SIG-M5 treated with dmso at 0.1 percent for 504 hours (cell line): ENCODE data around the gene ITGB5.
"Not testable (repeated sequence)": the region's sequence is repeated elsewhere in the genome, so short reads cannot be mapped to it uniquely, and the experiment has no call there.

Source experiments
- DNase-seq: peaks from one replicate; lab custom pipeline; 2025; ENCODE audit not compliant: unreplicated experiment; lab: John Stamatoyannopoulos, UW

The ITGB5 gene

DNA sequence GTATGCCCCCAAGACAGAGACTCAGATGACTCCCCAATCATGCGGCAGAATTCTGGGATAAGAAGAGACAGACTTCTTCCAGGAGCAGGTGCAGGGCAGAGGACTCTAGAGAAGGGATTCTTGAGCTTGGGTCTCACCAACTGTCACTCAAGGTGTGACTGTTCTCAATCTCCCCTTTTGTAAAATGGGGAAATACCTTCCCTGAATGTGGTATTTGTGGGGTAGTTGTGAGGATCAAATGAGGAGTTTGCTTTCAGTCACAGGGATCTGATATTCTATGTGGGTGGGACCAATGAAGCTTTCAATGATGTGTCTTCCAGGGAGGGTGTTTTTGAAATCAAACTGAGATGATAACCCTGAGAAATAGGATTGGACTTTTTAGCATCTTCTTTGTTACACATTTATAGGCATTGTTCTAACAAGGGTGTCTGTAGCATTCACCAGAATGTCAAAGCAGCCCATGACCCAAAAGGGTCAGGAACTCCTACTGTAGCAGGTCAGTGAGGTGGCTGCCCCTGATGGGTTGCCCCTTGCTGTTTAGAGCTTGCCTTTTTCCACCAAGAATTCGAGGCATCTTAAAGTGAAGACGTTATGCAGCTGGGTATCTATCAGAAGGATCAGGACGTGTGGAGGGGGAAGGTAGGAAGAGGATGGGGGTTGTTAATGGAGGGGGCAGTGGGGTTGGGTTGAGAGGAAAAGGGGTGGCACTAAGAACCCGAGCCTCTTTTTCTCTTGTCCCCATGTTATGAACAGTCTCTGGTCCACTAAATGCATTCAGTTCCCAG lies 128.1 kb downstream of the ITGB5 start:
- no peak for DNase-seq

DNA sequence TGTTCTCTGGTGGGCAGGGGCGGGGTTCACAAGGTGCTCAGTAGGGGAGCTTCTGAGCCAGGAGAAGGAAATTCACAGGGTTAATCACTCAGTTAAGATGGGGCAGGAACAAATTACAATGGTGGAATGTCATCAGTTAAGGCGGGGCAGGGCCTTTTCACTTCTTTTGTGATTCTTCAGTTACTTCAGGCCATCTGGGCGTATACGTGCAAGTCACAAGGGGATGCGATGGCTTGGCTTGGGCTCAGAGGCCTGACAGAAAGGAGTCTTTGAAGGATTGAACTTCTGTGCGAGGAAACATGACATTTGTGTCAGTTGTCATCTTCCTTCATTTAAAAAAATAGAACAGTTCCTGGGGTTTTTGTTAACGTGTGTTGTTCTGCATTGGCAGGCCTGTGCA lies 129.2 kb downstream of the ITGB5 start:
- DNase-seq = not testable (repeated sequence)

DNA sequence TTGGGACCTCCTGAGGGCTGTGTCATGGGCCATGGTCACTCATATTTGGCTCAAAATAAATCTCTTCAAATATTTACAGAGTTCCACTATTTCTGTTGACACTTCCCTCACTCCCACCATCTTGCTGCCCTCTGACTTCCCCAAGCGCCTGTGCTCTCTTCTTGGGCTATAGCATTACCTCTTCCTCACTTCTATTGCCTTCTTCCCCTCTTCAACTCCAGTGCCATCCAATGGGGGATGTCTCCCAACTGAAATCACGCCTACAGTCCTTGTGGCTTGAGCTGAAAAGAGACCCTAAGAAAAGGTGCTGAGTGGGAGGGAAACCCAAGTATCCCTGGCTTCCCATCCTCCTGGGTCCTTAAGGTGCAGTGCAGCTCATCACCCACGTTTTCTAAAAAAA lies 135.1 kb downstream of the ITGB5 start:
- DNase-seq = no peak

DNA sequence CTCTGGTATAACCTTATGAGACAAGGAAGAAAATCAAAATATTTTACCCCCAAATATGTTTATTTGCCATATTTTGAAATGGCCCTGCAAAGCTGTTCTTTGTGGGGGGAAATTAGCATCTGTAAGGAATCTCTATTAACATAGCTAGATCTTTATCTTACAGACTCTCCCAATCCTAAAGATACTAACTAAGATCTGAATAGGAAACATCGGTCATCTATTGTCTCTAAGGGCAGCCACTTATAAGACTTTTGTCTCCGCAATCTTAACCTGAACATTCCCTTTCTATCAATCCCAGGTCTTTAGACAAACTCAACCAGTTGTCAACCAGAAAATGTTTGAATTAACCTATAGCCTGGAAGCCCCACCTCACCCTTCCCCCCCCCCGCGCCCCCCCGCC lies 135.7 kb downstream of the ITGB5 start:
- DNase-seq = no peak

DNA sequence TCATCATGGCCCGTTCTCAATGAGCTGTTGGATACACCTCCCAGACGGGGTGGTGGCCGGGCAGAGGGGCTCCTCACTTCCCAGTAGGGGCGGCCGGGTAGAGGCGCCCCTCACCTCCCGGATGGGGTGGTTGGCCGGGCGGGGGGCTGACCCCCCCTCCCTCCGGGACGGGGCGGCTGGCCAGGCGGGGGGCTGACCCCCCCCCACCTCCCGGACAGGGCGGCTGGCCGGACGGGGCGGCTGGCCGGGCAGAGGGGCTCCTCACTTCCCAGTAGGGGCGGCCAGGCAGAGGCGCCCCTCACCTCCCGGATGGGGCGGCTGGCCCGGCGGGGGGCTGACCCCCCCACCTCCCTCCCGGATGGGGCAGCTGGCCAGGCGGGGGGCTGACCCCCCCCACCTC lies 137.3 kb downstream of the ITGB5 start:
- not testable (repeated sequence) for DNase-seq

DNA sequence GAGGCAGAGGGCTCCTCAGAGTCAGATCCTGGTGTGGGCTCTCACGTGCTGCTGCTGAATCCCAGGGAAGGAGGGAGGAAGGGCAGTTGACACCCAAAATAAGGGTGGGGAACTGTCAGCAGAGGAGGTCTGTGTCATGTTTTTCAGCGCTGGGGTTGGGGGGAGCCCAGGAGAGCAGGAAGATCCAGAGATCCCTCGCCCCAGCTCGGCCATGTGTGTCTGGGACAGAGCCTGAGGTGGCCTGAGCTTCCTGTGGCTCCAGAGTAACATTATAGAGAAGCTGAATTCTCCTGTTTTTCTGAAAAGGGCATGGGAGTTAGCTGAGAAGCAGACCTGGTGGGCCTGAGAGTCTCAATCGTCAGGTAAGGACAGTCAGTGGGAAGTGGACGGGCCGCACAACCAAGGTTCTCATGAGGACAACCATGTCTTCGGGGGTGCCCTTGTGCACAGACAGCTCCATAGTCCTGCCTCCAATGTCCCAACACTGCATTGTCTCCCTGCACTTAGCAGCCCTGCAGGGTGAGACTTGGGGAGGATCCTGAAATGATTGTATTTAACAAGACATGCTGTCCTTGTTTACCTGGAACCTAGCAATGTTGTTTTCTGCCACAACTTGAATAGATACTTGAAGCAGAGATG lies 138.5 kb downstream of the ITGB5 start:
- DNase-seq = no peak

DNA sequence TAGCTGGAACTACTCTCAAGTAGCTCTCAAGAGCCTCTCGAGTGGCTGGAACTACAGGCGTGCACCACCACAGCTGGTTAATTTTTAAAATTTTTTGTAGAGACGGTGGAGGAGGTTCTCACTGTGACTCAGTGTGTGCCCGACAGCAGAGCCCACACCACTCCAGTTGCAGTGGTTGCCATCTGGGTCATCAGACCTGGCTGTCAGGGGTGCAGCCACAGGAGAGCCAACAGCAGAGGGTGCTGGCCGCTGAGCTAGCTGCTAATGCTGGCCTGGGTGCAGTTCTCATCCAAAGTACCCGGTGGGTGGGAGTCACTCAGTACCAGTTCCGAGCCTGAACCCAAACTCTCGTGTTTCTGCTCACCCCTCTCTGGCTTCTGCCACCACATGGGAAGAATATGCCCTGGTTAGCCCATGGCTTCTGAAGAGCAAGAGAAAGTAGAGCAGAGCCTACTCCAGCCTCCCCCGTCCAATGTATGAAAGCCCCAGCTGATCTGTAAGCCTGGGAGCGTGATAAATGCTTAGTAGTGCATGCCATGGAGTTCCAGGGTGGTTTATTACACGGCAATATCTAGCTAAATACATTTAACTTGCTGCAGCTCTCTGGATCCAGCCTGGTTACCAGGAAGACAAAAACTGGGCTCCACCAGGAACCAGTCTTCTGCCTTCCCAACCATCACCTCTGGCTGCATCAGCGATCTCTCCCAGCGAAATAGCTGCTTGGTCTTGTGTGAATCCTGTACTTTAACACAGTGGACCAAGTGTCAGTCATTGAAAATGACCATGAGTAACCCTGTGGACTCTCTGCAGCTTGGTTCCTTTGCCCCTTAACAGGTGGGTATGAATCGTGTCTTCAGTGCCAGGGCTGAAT lies 139.8 kb downstream of the ITGB5 start:
- no peak for DNase-seq

DNA sequence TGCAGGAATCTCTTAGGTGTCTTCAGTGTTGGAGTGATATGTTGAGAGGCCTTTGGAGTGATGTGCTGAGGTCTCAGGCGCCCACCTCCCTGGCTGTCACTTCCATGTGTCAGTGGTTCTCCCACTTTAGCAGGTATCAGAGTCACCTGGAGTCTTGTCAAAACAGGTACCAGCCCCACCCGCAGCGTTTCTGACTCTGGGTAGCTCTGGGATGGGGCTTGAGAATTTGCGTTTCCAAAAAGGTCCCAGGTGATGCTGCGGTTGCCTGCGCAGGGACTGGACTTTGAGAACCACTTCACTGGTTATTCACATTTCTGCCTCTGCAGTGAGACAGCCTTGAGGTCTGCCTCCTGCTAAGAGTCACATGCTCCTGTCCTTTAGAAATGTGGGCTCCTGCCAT lies 141.4 kb downstream of the ITGB5 start:
- no peak for DNase-seq

DNA sequence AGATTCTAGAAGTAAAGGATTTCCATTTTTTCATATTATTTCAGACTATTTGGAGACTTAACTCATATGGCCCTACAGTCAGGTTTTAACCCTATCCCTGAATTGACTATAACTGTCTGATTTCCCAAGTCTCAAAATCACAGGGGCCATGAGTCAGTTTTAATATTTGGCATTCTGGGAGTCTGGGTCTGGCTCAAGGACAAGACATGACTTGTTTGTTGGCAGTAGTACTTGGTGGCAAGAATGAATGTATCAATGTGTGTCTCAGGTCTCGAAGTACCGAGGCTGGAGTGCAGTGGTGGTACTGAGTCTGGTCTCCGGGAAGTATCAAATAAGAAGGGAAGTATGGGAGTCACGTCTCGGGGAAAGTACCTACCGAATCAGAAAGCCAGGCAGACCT lies 146.1 kb downstream of the ITGB5 start:
- no peak for DNase-seq

DNA sequence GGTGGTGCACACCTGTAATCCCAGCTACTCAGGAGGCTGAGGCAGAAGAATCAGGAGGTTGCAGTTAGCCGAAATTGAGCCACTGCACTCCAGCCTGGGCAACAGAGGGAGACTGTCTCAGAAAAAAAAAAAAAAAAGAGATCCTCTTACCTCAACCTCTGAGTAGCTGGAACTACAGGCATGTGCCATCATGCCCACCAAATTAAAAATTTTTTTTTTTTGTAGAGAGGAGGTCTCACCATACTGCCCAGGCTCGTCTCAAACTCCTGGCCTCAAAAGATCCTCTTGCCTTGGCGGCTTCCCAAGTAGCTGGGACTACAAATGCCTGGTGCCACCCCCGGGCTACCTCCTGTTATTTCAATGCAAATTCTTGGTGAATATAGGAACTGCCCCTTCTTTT lies 155.4 kb downstream of the ITGB5 start:
- no peak for DNase-seq

DNA sequence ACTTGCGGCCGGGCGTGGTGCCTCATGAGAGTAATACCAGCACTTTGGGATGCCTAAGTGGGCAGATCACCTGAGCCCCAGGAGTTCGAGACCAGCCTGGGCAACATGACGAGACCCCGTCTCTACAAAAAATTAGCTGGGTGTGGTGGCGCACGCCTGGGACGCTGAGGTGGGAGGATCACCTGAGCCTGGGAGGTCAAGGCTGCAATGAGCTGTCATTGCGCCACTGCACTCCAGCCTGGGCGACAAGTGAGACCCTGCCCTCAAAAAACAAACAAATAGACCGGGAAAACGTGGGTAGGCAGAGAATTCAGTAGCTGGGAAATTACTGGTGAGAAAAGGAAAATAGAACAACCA lies 156.2 kb downstream of the ITGB5 start:
- no peak for DNase-seq

DNA sequence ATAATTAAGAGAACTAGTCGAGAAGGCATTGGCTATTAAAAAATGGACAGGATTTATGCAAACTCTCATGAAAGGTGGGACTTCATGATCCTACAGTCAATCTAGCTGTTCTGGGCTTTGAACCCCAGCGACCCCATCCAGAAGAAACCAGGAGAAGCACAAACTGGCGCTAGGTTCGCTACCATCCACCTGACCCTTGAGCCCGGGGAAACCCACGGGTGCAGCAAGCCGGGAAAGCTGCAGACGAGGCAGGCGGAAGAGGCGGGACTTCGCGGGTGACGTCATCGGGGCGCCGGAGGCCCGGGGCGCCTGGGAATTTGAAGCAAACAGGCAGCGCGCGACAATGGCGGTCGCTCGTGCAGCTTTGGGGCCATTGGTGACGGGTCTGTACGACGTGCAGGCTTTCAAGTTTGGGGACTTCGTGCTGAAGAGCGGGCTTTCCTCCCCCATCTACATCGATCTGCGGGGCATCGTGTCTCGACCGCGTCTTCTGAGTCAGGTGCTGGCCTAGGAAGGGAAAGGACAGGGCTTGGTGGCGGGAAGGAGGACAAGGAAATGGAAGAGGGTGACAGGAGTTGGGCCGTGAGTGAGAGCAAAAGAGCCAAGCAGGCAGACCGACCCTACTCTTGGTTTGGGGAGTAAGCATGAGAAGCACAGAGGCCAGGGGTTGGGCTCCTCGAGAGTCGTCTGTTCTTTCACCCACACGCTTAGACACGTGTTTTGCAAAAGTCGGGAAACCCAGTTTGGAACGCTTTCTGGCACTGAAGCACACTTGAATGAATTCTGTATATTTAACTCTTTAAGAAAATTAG lies 156.8 kb downstream of the ITGB5 start, which contains the start of gene UMPS:
Gene UMPS, plus strand, starts transcription at position 324 of the 812 bp plus-strand sequence. Its CDS starts 20 bp downstream, at position 344.
- peak; percentile 80 for DNase-seq

DNA sequence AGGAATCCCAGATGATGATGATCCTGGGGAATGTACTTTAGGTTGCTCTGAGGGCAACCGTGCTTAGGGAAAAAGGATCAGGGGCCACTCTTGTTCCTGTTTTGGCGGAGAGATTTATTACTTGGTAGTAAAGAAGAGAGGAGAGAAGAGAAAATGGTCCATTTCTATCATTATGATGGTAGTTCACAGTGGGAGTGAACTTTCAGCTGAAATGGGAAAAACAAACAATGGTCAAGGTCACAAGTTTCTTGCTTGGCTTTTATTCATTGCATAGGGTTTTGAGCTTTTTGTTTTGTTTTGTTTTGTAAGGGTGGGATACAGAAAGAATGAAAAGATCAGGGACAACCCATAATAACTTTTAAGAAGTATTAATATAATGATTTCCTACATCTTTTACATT lies 164.6 kb downstream of the ITGB5 start:
- DNase-seq = no peak

DNA sequence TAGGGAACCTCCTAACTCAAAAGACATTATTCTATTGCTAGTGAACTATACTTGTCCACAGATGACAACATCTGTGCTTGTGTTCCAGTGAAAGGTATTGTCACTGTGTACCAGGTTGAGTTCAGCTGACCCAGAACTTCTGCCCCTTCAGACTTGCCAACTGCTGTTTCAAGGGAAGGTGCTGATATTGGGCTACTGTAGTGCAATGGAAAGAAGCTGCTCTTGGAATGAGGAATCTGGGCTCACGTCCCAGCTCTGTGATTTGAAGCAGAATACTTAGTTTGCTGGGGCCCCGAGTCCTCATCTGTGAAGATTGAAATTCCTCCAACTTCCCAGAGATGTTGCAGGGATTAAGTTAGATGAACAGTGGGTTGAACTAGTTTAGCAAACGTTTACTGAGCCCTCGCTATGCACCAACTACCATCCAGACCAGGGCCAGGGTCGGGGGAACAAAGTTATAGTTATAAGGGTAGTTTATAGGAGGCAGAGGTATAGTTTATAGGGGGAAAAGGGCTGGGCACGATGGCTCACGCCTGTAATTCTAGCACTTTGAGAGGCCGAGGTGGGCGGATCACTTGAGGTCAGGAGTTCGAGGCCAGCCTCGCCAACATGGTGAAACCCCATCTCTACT lies 172.8 kb downstream of the ITGB5 start:
- DNase-seq = no peak
